Measurements from ENCODE around the gene SLMAP.

- no peak for TF ChIP-seq POLR2A (IDR thresholded peaks at IDR 0.05)
- TF ChIP-seq CTCF (IDR thresholded peaks at IDR 0.05 in 4 of 5, conservative IDR thresholded peaks at IDR 0.05 in 1 of 5) = no peak
These were observed 186.3 kb downstream of the SLMAP start for GRCh38 chr3:57942388-57942787.
